Neural progenitor cell (in vitro differentiated cells): Measurements from ENCODE around the gene IDNK. TPM values are rescaled to one million over a fixed set of nuclear protein-coding genes. Genes with fewer than 3 reads are reported as not detected.
A peak's percentile ranks its signal among the peaks of the same experiment; 100 is the strongest.

Experiments
- DNase-seq: peaks from one replicate; pipeline ENCODE4 v3.0.0-alpha.2; 2016; ENCODE audit warnings: low spot score
- H2AFZ ChIP-seq: fragments of 200-600 bp; sonication (generic); replicated peaks from 2 replicates; pipeline ENCODE4 v1.6.1; 2016; ENCODE audit warnings: antibody characterized with exemption
- H3F3A ChIP-seq: fragments of 200-600 bp; sonication (generic); 2 replicates; pipeline ENCODE4 v1.6.1; 2016; ENCODE audit warnings: antibody characterized with exemption, low read depth
- H3K27ac ChIP-seq: fragments of 200-600 bp; sonication (generic); 2 replicates; pipeline ENCODE4 v1.5.1; 2016; ENCODE audit warnings: mild to moderate bottlenecking
- H3K27me3 ChIP-seq: fragments of 200-600 bp; sonication (generic); 2 replicates; pipeline ENCODE4 v1.6.1; 2016; ENCODE audit warnings: mild to moderate bottlenecking, moderate library complexity
- H3K36me3 ChIP-seq: fragments of 200-600 bp; sonication (generic); 2 replicates; pipeline ENCODE4 v1.5.1; 2016
- H3K4me1 ChIP-seq: fragments of 200-600 bp; sonication (generic); 2 replicates; pipeline ENCODE4 v1.6.1; 2016; ENCODE audit warnings: mixed run types
- H3K4me2 ChIP-seq: fragments of 200-600 bp; sonication (generic); 2 replicates; pipeline ENCODE4 v1.6.1; 2016
- H3K4me3 ChIP-seq: fragments of 200-600 bp; sonication (generic); 2 replicates; pipeline ENCODE4 v1.5.1; 2016
- H3K79me2 ChIP-seq: fragments of 200-600 bp; sonication (generic); 2 replicates; pipeline ENCODE4 v1.6.1; 2016; ENCODE audit warnings: low read depth
- H3K9ac ChIP-seq: fragments of 200-600 bp; sonication (generic); 2 replicates; pipeline ENCODE4 v1.6.1; 2016
- H3K9me3 ChIP-seq: fragments of 200-600 bp; sonication (generic); 2 replicates; pipeline ENCODE4 v1.5.1; 2016; ENCODE audit warnings: low read depth
- H4K20me1 ChIP-seq: fragments of 200-600 bp; sonication (generic); 2 replicates; pipeline ENCODE4 v1.6.1; 2016; ENCODE audit warnings: low read depth
- H3K27ac Mint-ChIP-seq: 3 replicates; pipeline ENCODE4 v1.8.0; 2021; ENCODE audit warnings: mixed read lengths
- H3K27me3 Mint-ChIP-seq: 2 replicates; pipeline ENCODE4 v1.8.0; 2022; ENCODE audit warnings: low read depth, mild to moderate bottlenecking, inconsistent platforms, moderate library complexity, mixed read lengths; ENCODE audit not compliant: insufficient read depth
- H3K36me3 Mint-ChIP-seq: 3 replicates; pipeline ENCODE4 v1.8.0; 2021; ENCODE audit warnings: mixed read lengths
- H3K4me1 Mint-ChIP-seq: 3 replicates; pipeline ENCODE4 v1.8.0; 2021; ENCODE audit warnings: mixed read lengths
- H3K4me3 Mint-ChIP-seq: 3 replicates; pipeline ENCODE4 v1.8.0; 2021; ENCODE audit warnings: mild to moderate bottlenecking, moderate library complexity, mixed read lengths
- H3K9me3 Mint-ChIP-seq: 3 replicates; pipeline ENCODE4 v1.8.0; 2020; ENCODE audit warnings: mixed read lengths
- CTCF ChIP-seq: fragments of 200-600 bp; sonication (generic); IDR thresholded peaks from 2 replicates; pipeline ENCODE4 v1.5.1; 2017; ENCODE audit warnings: antibody characterized with exemption, mild to moderate bottlenecking
- EZH2 ChIP-seq: fragments of 200-600 bp; sonication (generic); IDR thresholded peaks from 2 replicates; pipeline ENCODE4 v1.6.1; 2017; ENCODE audit warnings: antibody characterized with exemption, mild to moderate bottlenecking, moderate library complexity
- EZH2phosphoT487 ChIP-seq: fragments of 200-600 bp; sonication (generic); IDR thresholded peaks from 2 replicates; pipeline ENCODE4 v1.6.1; 2017; ENCODE audit warnings: antibody characterized with exemption
- total RNA-seq: library from RNA; depleted of rRNA; stranded (reverse); fragments of >200 nt; gene quantifications from 2 replicates; pipeline ENCODE4 v1.2.3, GENCODE V29; 2015; ENCODE audit warnings: low replicate concordance

The IDNK gene
- 3.0 and 9.0 TPM in 2 replicates for total RNA-seq

GRCh38 chr9:83622939-83623678 lies at the start of gene IDNK:
Gene IDNK, plus strand, starts transcription at chr9:83623143. Its CDS starts 29 bp downstream, at chr9:83623172.
- H3K27me3 ChIP-seq = no peaks in the 10 kb centered on the region
- Mint-ChIP-seq H3K4me1 (peaks cover 19% of the 10 kb centered on the region), H3K9me3 (no peaks in the 10 kb centered on the region), H3K27me3 (no peaks in the 10 kb centered on the region), H3K36me3 (peaks cover 7% of the 10 kb centered on the region), H3K4me3 (peak within 1 kb of the TSS; percentile 93), H3K27ac (peak within 1 kb of the TSS; percentile 97)
- no peaks in the 10 kb centered on the region for H3K36me3 ChIP-seq
- peaks cover 10% of the 10 kb centered on the region for H3K4me1 ChIP-seq
- H3K27ac ChIP-seq = no peak within 1 kb of the TSS
- H2AFZ ChIP-seq = peak within 1 kb of the TSS; percentile 81
- no peaks in the 10 kb centered on the region for H4K20me1 ChIP-seq
- H3K4me3 ChIP-seq = peak within 1 kb of the TSS; percentile 76
- H3F3A ChIP-seq = peaks cover 9% of the 10 kb centered on the region
- peaks cover 4% of the 10 kb centered on the region for H3K79me2 ChIP-seq
- H3K9ac ChIP-seq = peak within 1 kb of the TSS; percentile 55
- peak; percentile 85 for DNase-seq
- TF ChIP-seq CTCF = no peak
- TF ChIP-seq EZH2phosphoT487 = no peak
- TF ChIP-seq EZH2 = no peak
- H3K9me3 ChIP-seq = no peaks in the 10 kb centered on the region
- H3K4me2 ChIP-seq = peak within 1 kb of the TSS; percentile 75

GRCh38 chr9:83574482-83574881 lies 48.5 kb upstream of the IDNK start:
- H3K36me3 ChIP-seq = no peaks in the 10 kb centered on the region
- Mint-ChIP-seq H3K4me3 (no peak overlapping the region), H3K9me3 (peaks cover 11% of the 10 kb centered on the region), H3K36me3 (no peaks in the 10 kb centered on the region), H3K4me1 (no peaks in the 10 kb centered on the region), H3K27me3 (no peaks in the 10 kb centered on the region), H3K27ac (no peak overlapping the region)
- H3F3A ChIP-seq = no peaks in the 10 kb centered on the region
- no peak overlapping the region for H3K4me2 ChIP-seq
- H2AFZ ChIP-seq = no peak overlapping the region
- H3K9ac ChIP-seq = no peak overlapping the region
- no peak for TF ChIP-seq EZH2
- no peak for TF ChIP-seq CTCF
- no peak for TF ChIP-seq EZH2phosphoT487
- H3K27ac ChIP-seq = no peak overlapping the region
- no peaks in the 10 kb centered on the region for H3K79me2 ChIP-seq
- no peak for DNase-seq
- H3K9me3 ChIP-seq = peaks cover 6% of the 10 kb centered on the region
- H3K27me3 ChIP-seq = no peaks in the 10 kb centered on the region
- no peaks in the 10 kb centered on the region for H4K20me1 ChIP-seq
- H3K4me1 ChIP-seq = no peaks in the 10 kb centered on the region
- no peak overlapping the region for H3K4me3 ChIP-seq

- no peak overlapping the region for H3K4me3 Mint-ChIP-seq
- peaks cover 2% of the 10 kb centered on the region for H3K36me3 Mint-ChIP-seq
- no peak for TF ChIP-seq CTCF
- no peak for TF ChIP-seq EZH2phosphoT487
- TF ChIP-seq EZH2 = no peak
Observed at GRCh38 chr9:83582029-83582428, 40.9 kb upstream of the IDNK start.

More at GRCh38 chr9:83582029-83582428, 40.9 kb upstream of the IDNK start:
- H3K4me2 ChIP-seq = no peak overlapping the region
- peaks cover 16% of the 10 kb centered on the region for H3K9me3 Mint-ChIP-seq
- no peaks in the 10 kb centered on the region for H4K20me1 ChIP-seq
- no peaks in the 10 kb centered on the region for H3F3A ChIP-seq
- no peaks in the 10 kb centered on the region for H3K79me2 ChIP-seq
- H3K4me1 Mint-ChIP-seq = no peaks in the 10 kb centered on the region
- H3K9ac ChIP-seq = no peak overlapping the region
- H3K27ac ChIP-seq = no peak overlapping the region
- peaks cover 6% of the 10 kb centered on the region for H3K9me3 ChIP-seq
- H3K27me3 Mint-ChIP-seq = no peaks in the 10 kb centered on the region
- no peak for DNase-seq
- no peaks in the 10 kb centered on the region for H3K36me3 ChIP-seq
- H3K27ac Mint-ChIP-seq = no peak overlapping the region
- H3K27me3 ChIP-seq = no peaks in the 10 kb centered on the region
- no peaks in the 10 kb centered on the region for H3K4me1 ChIP-seq
- no peak overlapping the region for H3K4me3 ChIP-seq
- no peak overlapping the region for H2AFZ ChIP-seq
